Dedifferentiated amniotic fluid mesenchymal stem cell (primary cell): ENCODE results near the gene NTSR1.

ENCODE experiments used
- DNase-seq: peaks from one replicate; pipeline ENCODE4 v3.0.0-alpha.2; 2016; ENCODE audit errors: extremely low spot score

The NTSR1 gene

GRCh38 chr20:62802026-62802712 lies 93.5 kb downstream of the NTSR1 start:
- no peak for DNase-seq

DNA sequence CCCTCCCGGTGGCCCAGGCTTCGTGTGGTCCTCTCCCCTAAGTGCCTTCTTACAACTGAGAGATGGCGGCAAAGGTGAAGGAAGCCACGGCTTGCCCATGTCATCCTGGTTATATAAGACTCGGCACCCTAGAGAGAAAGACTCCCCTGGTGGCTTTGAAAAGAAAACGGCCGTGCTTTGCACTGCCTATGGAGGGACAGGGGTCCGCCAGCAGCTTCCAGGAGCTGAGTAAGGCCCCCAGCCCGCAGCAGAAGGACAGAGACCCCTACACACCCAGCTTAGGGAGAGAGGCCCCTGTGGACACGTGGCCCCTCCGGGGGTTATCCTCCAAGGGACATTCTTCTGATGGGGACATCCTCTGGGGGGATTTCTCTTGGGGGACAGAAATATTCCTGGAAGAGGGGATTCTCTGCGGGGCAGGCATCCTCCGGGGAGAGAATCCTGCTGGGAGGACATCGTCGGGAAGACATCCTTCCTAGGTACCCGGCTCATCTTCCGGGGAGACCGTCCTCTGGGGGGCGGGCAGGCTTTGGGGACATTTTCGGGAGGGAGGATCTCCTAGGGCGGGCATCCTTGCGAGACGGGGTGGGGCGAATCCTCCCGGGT lies 95.5 kb downstream of the NTSR1 start:
- DNase-seq: no peak

GRCh38 chr20:62804627-62805154 lies 96.1 kb downstream of the NTSR1 start, which contains the start of gene OGFR:
Gene OGFR (plus strand): TSS chr20:62804835. CDS start chr20:62804860, 25 bp downstream.
- DNase-seq: peak; percentile 24

GRCh38 chr20:62805155-62805710 lies 96.6 kb downstream of the NTSR1 start:
- DNase-seq: no peak

DNA sequence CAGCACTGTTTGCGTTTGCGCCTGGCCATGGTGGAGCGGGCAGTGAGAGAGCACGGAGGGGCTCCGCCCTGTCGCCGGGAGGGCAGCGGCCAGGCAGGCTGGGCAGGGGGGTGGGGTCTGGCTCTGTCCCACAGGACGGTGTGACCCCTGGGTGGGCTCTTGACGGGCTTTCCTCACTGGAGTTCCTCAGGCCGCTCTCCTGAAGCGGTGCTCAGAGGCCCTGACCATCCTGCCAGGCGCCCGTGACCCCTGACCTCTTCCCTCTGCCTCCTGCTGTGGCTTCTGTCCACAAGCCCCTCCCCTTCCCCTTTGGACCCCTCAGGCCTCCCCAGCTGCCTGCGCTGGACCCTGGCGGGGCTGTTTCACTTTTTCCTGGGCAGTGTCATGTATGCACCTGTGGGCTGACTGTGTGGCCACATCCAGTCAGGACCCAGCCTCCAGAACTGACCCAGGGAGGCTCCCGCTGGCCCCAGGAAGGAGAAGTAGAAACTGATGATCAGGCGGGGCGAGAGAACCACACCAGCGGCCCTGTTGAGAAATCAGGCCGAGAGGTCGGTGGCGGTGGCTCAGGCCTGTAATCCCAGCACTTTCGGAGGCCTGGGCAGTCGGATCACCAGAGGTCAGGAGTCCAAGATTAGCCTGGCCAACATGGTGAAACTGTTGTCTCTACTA lies 97.2 kb downstream of the NTSR1 start:
- DNase-seq: no peak

DNA sequence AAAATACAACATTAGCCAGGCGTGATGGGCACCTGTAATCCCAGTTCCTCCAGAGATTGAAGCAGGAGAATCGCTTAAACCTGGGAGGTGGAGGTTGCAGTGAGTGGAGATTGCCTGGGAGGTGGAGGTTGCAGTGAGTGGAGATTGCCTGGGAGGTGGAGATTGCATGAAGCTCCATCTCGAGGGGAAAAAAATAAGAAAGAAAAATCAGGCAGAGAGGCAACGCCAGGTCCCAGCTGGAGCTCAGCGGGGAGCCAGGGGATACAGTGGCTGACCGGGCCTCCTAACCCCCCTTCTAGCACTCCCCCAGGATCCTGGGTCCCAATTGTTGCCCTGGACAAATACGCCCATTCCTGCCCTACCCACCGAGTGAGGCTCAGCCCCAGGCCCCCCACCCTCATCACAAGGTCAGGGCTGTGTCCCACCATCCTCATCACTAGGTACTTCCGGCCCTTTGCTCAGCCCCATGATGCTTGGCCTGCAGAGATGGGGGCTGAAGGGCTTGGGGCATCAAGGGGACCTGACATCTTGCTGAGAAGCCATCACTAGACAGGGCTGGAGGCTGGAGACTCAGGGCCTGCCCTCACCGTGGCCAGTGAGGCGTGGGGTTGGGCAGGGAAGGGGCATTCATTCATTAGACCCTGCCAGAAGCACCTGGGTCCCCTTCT lies 97.9 kb downstream of the NTSR1 start:
- DNase-seq: no peak

GRCh38 chr20:62807444-62808210 lies 99.0 kb downstream of the NTSR1 start:
- no peak for DNase-seq

GRCh38 chr20:62808211-62808865 lies 99.7 kb downstream of the NTSR1 start:
- peak; percentile 36 for DNase-seq

DNA sequence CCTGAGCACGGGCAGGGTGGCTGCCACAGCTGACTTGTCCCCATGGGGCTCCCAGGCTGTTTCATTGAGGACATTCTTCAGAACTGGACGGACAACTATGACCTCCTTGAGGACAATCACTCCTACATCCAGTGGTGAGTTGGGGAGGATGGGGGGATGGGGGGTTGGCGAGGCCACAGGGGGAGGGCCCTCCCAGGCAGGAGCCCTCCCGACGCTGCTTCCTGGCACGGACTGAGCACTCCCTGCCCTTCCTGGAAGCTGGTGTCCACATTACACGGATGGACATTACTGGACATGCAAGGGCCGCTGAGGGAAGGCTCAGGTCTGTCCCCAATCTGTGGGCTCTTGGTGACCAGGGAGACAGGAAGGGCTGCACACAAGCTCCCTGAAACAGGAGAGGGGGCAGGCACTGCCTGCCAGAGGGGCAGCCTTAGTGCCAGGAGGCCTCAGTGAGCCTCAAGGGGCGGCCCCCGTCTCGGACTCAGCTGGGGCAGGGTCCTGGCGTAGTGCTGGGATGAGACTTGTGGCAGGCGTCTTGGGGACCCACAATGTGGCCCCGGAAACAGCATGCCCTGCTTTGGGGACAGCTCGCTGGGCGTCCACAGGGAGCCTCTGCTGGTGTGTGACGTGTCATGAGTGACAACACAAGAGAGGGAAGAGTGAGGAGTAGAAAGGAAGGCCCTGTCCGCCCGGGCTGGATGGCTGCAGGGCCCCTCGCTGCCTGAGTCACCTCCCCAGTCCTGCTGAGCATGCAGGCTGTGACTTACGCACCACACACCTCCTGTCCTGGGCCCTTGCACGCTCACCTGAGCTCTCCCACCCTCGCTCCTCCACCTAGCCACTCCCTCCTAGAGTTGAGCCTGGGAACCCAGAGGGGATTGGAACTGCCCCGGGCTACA lies 101.1 kb downstream of the NTSR1 start:
- no peak for DNase-seq

DNA sequence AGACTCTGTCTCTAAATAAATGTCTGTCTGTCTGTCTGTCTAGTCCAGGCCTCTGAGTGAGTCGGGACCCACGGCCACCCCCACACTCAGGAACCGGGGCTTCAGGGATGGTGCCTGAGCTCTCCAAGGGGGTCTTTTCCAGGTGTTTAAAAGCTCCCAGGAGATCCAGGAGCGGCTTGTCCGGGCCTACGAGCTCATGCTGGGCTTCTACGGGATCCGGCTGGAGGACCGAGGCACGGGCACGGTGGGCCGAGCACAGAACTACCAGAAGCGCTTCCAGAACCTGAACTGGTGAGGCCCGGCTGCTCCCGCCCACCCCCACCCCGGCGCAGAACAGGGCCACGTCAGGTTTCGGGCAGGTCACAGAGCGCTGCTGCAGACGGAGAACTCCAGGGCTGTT lies 102.7 kb downstream of the NTSR1 start:
- no peak for DNase-seq

DNA sequence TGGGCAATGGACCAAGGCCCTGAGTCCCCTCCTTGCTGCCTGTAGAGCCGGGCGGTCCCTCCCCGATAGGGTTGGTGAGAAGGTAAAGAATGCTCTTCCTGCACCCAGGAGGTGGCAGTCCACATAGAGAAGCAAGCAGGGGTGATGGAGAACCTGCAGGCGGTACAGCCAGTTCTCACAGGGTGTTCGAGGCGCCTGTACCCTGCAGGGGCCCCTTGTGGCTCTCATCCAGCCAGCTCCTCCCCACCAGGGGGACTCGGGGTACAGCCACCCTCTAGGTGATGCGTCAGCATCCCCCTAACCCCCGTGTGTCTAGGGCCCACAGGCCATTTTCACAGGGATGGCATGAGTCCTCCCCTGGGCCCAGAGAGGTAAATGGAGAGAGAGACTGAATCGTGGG lies 103.1 kb downstream of the NTSR1 start:
- no peak for DNase-seq
